Stimulated activated CD4-positive, alpha-beta T cell treated with anti-CD3 and anti-CD28 coated beads, Interleukin-1b, Interleukin-23, amount 100 ng/mL, for 1 hour (primary cell): ENCODE results near the gene GJB2.

Source experiments
- DNase-seq, 2 donors: peaks; one replicate each; pipeline ENCODE4 v3.0.0-alpha.2; 2020; ENCODE audit warnings: low read depth in 2 of 2

Gene GJB2

DNA sequence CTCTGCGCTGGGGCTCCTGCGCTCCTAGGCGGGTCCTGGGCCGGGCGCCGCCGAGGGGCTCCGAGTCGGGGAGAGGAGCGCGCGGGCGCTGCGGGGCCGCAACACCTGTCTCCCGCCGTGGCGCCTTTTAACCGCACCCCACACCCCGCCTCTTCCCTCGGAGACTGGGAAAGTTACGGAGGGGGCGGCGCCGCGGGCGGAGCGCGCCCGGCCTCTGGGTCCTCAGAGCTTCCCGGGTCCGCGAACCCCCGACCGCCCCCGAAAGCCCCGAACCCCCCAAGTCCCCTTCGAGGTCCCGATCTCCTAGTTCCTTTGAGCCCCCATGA is at the start of gene GJB2:
Gene GJB2, minus strand, starts transcription at position 103 of the 326 bp plus-strand sequence. CDS start 3,357 bp downstream, outside the sequence.
- no peak for DNase-seq

DNA sequence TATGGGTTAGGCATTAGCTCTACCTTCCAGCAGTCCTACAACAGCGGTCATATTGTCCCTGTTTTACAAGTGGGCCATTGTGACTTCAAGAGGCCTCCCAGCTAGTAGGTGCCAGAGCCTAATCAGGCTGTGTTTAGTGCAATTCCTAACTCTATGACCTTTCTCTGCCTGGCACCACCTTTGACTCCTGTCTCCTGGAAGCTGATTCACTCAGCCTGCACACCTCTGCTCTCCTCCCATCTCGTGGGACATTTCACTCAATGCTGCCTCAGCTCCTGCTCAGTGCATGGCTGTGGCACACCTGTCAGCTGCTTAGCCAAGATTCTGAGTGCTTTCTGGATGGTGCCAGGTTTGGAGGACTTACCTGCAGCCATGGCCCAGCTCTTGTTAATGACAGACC is 48.9 kb upstream of the GJB2 start:
- no peak for DNase-seq

DNA sequence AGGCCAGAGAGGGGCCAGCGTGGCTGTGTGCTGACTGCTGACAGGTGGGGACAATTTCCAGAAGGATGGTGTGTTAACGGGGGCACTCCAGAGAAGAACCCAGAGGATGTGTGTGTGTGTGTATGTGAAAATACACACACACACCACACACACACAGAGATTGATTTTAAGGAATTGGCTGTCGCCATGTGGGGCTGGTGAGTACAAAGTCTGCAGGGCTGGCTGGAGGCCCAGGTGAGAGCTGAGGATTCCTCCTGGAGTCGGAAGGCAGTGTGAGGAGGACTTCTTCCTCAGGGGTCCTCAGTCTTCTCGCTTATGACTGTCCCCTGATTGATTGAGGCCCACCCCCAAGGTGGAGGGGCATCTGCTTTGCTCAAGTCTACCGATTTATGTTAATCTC is 47.0 kb upstream of the GJB2 start:
- DNase-seq = no peak

DNA sequence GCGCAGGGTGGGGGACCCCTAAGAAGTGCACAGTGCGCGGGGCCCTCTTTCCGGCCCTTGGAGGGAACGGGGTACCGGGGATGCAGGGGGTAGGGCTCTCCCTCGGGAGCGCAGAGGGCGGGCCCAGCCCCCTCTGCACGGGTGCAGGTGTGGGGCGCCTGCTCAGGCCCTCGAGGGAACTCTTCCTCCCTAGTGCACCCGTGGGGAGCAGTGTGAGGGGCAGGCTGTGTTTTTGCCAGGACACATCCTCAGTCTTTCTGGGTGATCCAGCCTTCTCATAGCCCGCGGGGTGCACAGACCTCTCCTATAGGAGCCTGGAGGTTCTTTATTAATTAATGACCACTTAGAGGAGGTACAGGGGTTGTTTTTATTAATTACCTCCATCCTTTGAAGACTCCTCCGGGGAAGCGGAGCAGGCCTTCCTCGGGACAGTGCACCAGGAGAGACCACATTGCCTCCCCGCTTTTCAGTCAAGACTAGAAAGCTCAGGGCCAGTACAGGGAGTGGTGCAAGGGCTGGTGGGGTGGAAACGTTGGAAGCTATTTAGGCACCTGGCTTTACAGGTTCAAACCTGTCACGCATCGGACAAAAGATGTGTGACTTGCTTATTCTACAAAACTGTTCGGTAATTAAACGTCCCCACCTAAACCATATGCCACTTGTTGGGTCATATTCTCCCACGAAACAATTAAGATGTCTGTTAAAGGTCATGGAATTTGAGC is 40.0 kb upstream of the GJB2 start:
- DNase-seq = no peak

DNA sequence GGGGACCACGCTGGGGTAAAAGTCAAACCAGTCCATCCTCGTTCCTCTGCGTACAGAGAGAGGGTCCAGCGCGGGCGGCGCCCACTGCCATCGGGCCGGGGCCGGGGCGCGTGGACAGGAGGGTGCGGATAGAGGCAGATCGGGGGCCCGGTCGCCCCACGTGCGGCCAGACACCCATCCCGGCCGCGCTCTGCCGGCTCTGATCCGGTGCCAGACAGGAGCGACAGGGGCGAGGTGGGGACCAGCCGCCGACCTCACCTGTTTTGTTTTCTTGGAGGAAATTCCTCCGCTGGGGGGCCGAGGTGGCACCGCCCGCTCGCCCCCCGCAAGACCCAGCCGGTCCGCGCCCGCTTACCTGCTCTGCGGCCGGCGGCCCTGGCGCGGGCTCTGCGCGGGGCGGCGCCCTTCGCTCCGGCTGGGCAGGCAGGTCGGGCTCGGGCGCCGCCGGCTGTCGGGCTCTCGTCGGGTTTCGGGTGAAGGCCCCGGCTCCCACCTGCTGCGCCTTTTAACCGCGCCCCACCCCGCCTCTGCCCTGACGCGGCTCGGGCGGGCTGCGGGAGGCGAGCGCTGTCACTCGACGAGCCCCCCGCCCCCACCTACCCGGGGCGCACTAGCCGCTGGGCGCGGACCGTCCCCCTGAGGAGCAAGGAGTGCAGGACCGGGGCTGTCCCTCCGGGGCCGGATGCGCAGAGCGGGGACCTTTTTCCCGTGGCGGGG is 39.3 kb upstream of the GJB2 start, which contains the start of gene GJB6:
Gene GJB6, minus strand, starts transcription at position 481 of the 717 bp plus-strand sequence. CDS start 8,839 bp downstream, outside the sequence.
- DNase-seq = peak in 1 of 2 donors; percentile 7

DNA sequence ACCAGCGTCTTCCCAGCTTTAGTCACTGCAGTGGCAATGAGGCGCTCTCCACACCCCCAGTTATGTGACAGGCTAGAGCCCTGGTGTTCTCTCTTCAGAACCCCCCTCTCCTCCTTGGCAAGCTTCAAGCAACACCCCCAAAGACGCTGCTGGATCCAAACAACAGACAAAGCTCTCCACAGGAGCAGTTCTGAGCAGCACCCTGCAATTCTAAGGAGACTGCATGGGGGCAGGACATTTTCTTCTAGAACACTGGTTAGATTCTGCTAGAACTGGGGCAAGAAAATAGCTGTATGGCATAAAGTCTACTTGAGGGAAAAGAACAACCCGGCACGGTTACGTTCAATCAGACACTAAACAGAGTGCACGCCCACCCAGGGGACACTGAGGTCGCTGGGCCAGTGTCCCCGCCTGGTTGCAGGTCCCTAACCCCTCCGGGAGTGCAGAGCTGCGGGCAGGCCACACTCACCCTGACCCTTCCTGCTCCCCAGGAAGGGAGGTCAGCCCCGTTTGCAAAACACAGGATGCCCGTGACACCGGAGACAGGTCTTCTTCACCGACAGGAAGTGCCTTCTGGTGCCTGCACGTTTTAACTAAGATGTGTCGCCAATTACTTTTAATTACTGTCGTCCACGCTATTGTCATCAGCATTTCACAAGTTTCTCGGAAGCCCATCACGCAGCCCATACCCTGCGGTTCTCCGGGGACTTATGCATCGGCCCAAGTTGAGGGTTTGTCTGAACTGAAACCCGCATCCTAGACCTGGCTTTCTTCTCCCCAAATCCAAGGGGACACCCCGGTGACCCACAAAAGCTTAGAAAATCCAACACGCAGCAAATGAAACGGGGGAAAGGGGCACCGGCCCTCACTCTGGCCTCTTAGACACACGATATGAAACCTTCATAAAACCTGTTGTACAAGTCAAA is 38.4 kb upstream of the GJB2 start:
- DNase-seq = no peak

DNA sequence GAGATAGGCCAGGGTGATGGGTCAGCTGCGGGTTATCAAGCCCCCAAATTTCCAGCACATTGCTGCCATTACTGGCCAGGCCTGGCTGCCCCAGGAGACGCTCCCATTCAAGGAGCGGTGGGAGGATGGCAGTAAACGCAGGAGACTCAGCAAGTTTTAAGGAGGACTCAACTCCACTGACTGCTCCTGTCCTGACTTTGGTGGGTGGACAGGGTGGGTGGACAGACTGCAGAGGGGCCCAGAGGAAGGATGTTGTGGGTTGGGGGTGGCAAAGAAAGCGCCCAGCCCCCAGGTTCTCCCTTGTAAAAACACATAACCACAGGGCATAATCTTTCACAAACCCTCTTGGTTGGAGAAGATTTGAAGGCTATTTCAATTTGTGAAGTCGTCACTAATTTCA is 35.0 kb upstream of the GJB2 start:
- DNase-seq = no peak

DNA sequence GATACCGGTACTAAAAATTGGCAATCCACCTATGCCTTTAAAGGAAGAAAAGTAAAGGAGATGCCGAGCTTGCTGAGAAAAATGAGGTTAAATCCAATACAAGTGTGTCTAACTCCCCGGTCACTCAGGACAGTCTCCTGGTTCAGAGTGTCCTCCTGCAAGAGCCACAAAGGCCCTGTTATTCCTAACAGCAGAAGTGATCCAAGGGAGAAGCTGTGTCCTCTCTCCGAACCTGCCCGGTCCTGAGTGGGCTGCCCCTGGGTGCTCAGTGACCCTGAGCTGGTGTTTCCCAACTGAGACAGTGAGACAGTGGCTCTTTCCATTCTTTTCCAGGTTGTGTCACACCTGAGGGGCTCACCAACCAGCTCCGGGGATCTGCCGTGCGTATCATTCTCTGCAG is 34.5 kb upstream of the GJB2 start:
- no peak for DNase-seq

DNA sequence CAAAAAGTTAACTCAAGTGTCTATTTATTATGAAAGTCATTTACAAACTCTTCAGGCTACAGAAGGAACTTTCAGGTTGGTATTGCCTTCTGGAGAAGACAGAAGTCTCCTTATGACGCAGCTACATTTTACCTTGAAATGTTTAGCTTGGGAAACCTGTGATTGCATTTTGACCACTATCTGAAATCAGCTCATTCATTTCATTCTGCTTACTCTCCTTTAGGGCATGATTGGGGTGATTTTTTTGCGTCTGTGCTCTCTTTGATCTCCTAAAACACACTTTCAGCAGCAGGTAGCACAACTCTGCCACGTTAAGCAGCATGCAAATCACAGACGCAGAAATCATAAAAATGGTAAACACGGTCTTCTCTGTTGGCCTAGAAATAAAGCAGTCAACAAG is 29.8 kb upstream of the GJB2 start:
- DNase-seq = no peak

DNA sequence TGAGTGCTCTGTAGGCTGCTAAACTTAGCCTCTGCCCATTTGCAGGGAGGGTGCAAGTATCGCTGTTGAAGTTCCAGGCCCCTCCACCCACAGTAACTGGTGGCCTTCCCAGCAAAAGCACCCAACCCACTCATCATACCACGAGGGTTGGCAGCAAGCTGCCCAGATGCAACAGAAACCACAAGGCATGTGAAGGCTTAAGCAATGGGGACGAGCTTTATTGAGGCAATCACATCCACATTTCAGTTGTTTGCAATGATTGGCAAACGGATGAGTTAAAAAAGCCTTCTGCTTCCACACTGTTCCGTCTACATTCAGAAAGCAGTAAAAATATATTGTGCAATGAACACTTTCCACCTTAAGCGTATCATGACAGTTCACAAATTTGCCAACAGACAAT is 29.0 kb upstream of the GJB2 start:
- no peak for DNase-seq

DNA sequence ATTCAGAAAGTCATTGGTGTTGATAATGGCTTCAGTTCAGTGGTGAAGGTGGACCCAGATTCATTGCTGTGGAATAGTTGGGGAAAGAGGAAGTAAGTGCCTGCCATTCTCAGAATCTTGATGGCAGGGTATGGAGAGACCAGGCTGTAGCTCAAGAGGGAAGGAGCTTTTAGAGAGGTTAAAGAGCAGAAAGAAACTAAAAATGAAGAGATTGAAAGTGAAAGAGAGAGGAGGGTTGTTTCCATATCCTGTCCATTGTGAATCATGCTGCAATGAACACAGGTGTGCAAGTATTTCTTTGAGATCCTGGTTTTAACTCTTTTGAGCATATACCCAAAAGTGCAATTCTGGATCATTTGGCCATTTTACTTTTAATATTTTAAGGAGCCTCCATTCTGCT is 26.8 kb upstream of the GJB2 start:
- DNase-seq = no peak

DNA sequence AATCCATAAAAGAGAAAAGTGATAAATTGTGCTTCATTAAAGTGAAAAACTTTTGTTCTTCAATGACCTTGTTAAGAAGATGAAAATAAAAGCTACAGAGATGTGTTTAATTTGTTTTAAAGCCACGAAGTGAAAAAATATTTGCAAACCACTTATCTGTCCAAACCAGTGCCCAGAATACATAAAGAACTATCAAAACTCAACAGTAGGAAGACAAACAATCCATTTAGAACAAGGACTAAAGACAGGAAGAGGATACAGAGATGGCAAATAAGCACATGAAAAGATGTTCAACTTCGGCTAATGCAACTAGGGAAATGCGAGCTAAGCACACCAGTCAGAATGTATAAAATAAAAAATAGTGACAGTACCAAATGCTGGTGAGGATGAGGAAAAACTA is 24.4 kb upstream of the GJB2 start:
- no peak for DNase-seq

DNA sequence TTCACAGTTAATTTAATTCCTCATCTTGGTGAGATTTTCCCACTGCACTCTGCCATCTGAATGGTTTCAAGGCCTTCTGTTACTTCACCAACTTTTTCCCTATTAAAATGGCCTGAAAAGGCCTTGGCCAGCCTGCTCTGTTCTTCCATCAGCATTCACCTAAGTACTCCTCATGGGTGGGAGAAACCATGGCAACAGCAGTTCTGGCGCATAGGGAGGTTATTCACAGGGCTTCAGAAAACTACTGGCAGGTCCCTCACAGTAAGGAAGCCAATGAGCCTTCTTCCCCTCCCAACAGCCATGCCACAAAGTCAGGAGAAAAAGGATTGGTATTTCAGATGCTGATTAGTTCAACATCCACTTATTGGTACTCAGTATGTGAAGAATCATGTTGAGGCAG is 17.2 kb upstream of the GJB2 start:
- no peak for DNase-seq

DNA sequence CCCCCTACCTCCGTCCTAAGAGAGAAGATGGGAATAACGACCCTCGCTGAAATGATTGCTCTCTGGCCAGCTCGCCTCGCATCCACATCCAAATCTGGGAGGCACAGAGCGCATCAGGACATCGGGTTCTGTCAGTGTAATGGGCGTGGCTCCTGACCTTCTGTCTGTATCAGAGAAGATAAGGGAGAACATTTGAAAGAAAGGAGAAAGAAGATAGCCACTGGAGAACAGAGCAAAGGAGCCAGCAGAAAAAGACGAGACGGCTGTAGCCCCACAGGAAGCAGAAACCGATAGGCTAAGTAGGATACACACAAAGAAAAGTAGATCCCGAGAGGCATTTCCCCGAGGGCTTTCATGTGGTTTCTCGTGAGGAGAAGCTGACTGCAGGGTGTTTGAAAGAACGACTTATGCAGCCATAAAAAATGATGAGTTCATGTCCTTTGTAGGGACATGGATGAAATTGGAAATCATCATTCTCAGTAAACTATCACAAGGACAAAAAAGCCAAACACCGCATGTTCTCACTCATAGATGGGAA is 14.0 kb upstream of the GJB2 start:
- no peak for DNase-seq

DNA sequence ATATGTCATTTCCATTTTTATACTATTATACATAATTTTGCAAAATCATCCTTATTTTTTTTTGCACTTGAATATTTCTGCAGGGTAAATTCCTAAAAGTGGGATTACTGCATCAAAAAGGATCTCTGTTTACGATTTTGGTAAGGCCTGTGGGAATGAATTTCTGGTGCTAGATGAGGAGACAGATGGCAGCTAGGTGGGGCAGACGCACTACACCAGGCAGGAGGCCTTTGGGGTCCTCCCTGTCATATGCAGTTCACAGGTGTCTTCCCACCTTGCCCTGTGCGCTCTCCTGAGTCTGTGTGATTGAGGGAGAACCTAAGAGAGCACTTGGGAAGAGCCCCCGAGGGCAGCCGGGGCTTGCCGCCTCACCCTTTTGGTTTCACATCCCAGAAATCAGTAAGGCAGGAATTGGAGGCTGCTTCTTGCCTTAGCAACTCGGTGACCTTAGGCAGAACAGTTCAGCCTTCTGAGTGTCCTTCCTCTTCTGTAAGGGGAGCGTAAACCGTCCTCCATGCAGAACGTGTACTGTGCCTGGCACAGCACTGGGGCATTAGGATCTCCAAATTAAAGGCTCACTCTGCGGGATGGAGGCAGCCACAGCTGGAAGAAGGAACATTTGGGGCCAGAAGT is 13.4 kb upstream of the GJB2 start:
- no peak for DNase-seq

DNA sequence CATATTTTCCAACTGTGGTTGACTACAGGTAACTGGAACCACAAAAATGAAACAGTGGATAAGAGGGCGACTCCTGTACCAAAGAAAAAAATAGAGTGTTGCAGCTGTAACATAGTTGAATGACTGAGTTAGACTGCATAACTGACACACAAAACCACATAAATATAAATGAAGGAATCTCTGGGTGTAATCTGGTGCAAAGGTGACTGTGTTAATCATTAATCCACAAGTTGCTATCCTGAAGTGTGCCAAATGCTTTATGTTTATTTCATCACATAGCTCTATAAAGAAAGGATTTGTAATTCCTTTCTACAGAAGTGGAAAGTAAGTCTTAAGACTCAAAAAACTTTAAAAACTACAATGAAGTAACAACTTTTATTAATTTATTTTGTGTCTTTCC is 6.0 kb upstream of the GJB2 start:
- no peak for DNase-seq

DNA sequence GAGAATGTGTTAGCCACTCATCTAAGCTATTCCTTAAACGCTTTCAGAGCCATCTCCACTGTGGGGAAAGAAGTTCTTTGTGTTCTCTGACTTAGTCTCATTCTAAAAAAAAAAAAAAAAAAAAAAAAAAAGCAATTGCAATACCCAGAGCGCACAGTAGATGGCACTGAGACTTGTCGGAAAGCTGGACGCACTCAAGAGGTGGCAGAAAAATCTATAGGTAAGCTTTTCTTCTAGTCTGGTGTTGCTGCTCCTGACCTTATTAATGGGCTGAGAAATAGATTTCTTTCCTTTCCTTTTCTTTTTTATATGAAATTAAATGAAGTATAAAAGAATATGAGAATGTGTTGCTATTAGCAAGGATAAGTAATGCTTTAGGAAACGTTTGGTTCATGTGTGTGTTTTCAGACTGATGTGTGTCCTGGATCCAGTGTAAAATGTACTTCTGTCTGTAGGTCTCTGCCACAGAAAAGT is 4.7 kb upstream of the GJB2 start:
- DNase-seq = no peak

DNA sequence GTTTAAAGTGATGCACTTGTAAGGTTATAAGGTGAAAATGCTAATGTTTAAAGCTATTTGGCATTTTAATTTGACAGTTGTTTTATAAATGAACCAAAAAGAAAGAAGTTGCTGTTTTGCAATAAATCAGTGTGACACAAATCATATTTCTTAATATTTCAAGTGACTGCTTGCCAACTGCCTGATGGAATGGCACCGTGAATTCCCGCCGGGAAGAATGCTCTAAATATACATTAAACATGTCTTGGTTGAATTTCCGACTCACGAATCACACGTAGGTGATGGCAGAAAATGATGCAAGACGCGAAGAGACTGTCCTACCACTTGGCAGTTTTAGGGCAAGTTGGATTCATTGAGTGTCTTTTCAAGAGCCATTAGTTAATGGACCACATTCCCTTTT is 3.1 kb upstream of the GJB2 start:
- no peak for DNase-seq

DNA sequence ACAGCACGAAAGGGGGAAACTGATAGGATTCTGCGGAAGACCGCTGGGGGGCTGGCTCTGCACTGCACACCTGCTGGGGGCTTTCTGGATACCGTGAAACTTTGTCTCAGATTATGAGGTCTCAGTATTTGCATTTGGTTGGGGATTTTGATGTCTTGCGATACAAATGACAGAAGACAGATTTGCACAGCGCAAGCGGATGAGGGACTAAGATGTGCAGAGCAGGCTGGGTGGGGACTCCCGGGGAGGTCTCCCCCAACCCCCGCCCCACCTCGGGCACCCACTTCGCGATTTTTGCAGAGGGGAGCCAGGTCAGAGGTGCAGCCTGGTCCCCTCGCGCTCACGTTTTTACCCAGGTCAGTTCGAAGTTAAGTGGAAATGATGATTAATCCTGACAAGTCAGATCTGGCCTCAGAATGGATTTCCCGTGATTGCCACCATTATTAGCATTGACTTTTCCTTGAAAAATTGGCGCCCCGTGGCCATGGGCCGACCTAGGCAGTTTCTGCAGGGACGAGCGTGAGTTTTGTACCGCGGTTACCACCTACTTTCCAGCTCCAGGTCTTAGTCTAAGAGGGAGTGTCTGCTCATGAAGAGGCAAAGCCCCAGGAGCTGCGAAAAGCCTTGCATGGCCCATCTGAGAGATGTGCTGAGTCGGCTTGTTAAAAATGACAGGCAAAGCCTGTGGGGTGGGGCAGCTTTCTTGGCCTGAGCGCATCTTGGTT is 1.3 kb upstream of the GJB2 start:
- no peak for DNase-seq

DNA sequence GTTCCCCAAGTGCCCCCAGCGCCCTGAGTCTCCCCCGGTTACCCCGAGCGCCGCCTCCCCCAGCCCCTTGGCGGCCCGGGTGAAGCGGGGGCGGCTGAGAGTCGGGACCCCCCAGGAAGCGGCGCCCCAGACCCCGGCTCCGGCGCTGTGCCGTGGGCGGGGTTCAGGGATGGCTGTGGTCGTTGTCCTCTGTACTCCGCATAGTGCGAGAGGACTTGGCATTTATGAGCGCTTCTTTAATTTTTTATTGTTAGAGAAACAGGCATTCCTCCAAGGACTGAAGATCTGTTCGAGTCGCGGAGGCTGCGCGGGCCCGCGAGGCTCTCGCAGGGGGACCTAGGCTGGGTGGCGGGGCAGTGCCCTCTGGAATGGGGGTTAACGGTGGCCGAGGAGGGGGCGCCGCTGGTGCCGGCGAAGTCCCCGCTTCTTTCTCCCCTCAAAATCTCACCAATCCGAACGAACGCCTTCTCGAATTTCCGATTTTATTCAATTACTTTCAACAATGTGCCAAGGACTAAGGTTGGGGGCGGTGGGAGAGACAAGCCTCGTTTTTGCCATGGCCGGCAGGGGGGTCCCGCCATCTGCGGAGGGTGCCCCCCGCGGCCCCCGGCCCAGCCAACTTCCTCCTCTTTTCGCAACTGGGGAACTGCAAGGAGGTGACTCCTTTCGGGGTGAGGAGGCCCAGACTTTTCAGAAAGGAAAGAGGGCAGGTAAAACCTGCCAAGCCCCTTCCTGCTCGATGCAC is 596 bp upstream of the GJB2 start:
- DNase-seq = no peak
